CD4-positive, alpha-beta T cell (primary cell): ENCODE data around the gene RNF223. TPM values are rescaled to one million over a fixed set of nuclear protein-coding genes. Genes with fewer than 3 reads are reported as not detected.

Experiments used
- ATAC-seq: fragments of 200-7000 bp; cut with Tn5 transposase; one replicate; pipeline ENCODE4 v1.10.0; 2022; ENCODE audit warnings: mild to moderate bottlenecking; ENCODE audit not compliant: poor library complexity
- CTCF ChIA-PET: fragments of 350-600 bp; sonication (Branson Sonifier 250); formaldehyde crosslinking; loops from one replicate; lab custom pipeline; 2021; ENCODE audit warnings: antibody characterized with exemption, inconsistent platforms; lab: Charles Lee
- POLR2A ChIA-PET: fragments of 350-600 bp; sonication (Branson Sonifier 250); formaldehyde crosslinking; loops from one replicate; lab custom pipeline; 2021; ENCODE audit warnings: antibody characterized with exemption, inconsistent platforms; lab: Charles Lee
- DNase-seq, 14 experiments: peaks; one replicate each; pipeline ENCODE4 v3.0.0-alpha.2; 2013 to 2020; ENCODE audit warnings: mixed read lengths in 2 of 14
- H3K27ac ChIP-seq, 2 donors: one replicate each; pipeline versions ENCODE4 v1.5.1 to v1.7.0; 2013; ENCODE audit warnings: low read length in 2 of 2, low read depth in 1 of 2, mild to moderate bottlenecking in 1 of 2
- H3K27me3 ChIP-seq, 2 experiments: 1 replicate in 1 of 2; 2 replicates in 1 of 2; pipeline versions ENCODE4 v1.6.1 to v1.7.0; 2013; ENCODE audit warnings: low read length in 2 of 2, control low read depth in 1 of 2, mild to moderate bottlenecking in 1 of 2, moderate library complexity in 1 of 2; ENCODE audit not compliant: insufficient read depth in 2 of 2, control insufficient read depth in 1 of 2
- H3K36me3 ChIP-seq: one replicate; pipeline ENCODE4 v1.6.1; 2013; ENCODE audit warnings: low read length, control low read depth; ENCODE audit not compliant: insufficient read depth
- H3K4me1 ChIP-seq: one replicate; pipeline ENCODE4 v1.6.1; 2013; ENCODE audit warnings: low read length, control low read depth; ENCODE audit not compliant: insufficient read depth
- H3K4me3 ChIP-seq: one replicate; pipeline ENCODE4 v1.5.1; 2013; ENCODE audit warnings: mild to moderate bottlenecking, low read length, moderate library complexity
- H3K9me3 ChIP-seq, 2 experiments: 1 replicate in 1 of 2; 2 replicates in 1 of 2; pipeline versions ENCODE4 v1.6.1 to v1.7.0; 2013; ENCODE audit warnings: low read length in 2 of 2, mild to moderate bottlenecking in 2 of 2, control low read depth in 1 of 2, moderate library complexity in 1 of 2; ENCODE audit not compliant: control insufficient read depth in 1 of 2, insufficient read depth in 1 of 2
- H3K27ac Mint-ChIP-seq: one replicate; pipeline ENCODE4 v1.8.0; 2020; ENCODE audit warnings: mixed read lengths
- H3K27me3 Mint-ChIP-seq: one replicate; pipeline ENCODE4 v1.8.0; 2021; ENCODE audit warnings: mixed read lengths
- H3K36me3 Mint-ChIP-seq: one replicate; pipeline ENCODE4 v1.8.0; 2021; ENCODE audit warnings: low read depth, mixed read lengths
- H3K4me1 Mint-ChIP-seq: one replicate; pipeline ENCODE4 v1.8.0; 2021; ENCODE audit warnings: low read depth, mixed read lengths
- H3K4me3 Mint-ChIP-seq: one replicate; pipeline ENCODE4 v1.8.0; 2020; ENCODE audit warnings: mild to moderate bottlenecking, mixed read lengths
- H3K9me3 Mint-ChIP-seq: one replicate; pipeline ENCODE4 v1.8.0; 2020; ENCODE audit warnings: mixed read lengths
- intact Hi-C, 2 experiments: fragments of 100-400 bp; cut with DNase I in 1 of 2; cut with micrococcal nuclease in 1 of 2; formaldehyde crosslinking; loops; one replicate each; pipeline versions ENCODE4 v1.15.1 to v1.9.0; 2023 to 2025; cut with DNase I, micrococcal nuclease
- total RNA-seq, 174 experiments: library from RNA in 2 of 174; stranded (reverse) in 2 of 174; gene quantifications; one replicate each; pipeline ENCODE4 v1.2.3 and lab custom pipeline; 2021 to 2026
- TF ChIP-seq, protein P1 (sequence below): fragments of 200-600 bp; IDR thresholded peaks from one replicate; pipeline ENCODE4 v1.8.0; 2022; ENCODE audit warnings: antibody characterized with exemption, mild to moderate bottlenecking

RNF223 gene
- total RNA-seq, 2 experiments from 2014 or later: not detected

DNA sequence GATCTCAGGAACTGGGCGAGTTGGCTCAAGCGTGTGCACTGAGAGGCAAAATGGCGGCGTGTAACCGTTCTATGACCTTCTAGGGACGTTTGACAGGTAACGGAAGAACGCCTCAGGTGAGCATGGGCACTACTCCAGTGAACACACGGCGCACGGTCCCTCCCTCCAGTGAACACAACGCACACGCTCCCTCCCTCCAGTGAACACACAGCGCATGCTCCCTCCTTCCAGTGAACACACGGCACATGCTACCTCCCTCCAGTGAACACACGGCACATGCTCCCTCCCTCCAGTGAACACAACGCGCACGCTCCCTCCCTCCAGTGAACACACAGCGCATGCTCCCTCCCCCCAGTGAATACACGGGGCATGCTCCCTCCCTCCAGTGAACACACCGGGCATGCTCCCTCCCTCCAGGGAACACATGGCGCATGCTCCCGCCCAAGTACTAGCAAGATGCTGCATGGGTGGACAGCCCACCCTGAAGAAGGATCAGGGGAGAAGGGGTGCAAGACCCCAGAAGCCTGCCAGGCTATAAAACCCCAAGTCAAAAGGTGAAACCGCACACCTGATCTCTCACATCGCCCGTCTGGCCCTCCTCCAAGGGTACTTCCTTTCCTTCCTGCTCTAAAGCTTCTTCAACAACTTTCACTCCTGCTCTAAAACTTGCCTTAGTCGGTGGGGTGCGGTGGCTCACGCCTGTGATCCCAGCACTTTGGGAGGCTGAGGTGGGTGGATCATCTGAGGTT, 38.3 kb upstream of the RNF223 start:
- Mint-ChIP-seq H3K27ac (no peak overlapping the region), H3K4me3 (peak overlapping the region; percentile 56), H3K4me1 (peaks cover 19% of the 10 kb centered on the region), H3K9me3 (peaks cover 2% of the 10 kb centered on the region), H3K36me3 (peaks cover 4% of the 10 kb centered on the region), H3K27me3 (no peaks in the 10 kb centered on the region)
- TF ChIP-seq, protein P1, sequence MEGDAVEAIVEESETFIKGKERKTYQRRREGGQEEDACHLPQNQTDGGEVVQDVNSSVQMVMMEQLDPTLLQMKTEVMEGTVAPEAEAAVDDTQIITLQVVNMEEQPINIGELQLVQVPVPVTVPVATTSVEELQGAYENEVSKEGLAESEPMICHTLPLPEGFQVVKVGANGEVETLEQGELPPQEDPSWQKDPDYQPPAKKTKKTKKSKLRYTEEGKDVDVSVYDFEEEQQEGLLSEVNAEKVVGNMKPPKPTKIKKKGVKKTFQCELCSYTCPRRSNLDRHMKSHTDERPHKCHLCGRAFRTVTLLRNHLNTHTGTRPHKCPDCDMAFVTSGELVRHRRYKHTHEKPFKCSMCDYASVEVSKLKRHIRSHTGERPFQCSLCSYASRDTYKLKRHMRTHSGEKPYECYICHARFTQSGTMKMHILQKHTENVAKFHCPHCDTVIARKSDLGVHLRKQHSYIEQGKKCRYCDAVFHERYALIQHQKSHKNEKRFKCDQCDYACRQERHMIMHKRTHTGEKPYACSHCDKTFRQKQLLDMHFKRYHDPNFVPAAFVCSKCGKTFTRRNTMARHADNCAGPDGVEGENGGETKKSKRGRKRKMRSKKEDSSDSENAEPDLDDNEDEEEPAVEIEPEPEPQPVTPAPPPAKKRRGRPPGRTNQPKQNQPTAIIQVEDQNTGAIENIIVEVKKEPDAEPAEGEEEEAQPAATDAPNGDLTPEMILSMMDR: no peak
- intact Hi-C loops: loop anchor here in 1 of 2 experiments (5.0 kb wide), 1 partner anchor 75 kb away; no protein-coding TSS in a partner anchor
- peaks cover 5% of the 10 kb centered on the region for H3K36me3 ChIP-seq
- POLR2A ChIA-PET: no interaction called here
- peaks cover 7 to 24% of the 10 kb centered on the region in 2 experiments for H3K9me3 ChIP-seq
- CTCF ChIA-PET: interaction anchor here (0.7 kb wide), 1 partner anchor 38 kb away, joined by 3 read pairs; no protein-coding TSS in a partner anchor
- DNase-seq (peak in 1 of 14 experiments; percentile 14), ATAC-seq (no peak)
- no peaks in the 10 kb centered on the region for H3K27me3 ChIP-seq
- peaks cover 20% of the 10 kb centered on the region for H3K4me1 ChIP-seq
- H3K4me3 ChIP-seq: no peak overlapping the region
- H3K27ac ChIP-seq: no peak overlapping the region

DNA sequence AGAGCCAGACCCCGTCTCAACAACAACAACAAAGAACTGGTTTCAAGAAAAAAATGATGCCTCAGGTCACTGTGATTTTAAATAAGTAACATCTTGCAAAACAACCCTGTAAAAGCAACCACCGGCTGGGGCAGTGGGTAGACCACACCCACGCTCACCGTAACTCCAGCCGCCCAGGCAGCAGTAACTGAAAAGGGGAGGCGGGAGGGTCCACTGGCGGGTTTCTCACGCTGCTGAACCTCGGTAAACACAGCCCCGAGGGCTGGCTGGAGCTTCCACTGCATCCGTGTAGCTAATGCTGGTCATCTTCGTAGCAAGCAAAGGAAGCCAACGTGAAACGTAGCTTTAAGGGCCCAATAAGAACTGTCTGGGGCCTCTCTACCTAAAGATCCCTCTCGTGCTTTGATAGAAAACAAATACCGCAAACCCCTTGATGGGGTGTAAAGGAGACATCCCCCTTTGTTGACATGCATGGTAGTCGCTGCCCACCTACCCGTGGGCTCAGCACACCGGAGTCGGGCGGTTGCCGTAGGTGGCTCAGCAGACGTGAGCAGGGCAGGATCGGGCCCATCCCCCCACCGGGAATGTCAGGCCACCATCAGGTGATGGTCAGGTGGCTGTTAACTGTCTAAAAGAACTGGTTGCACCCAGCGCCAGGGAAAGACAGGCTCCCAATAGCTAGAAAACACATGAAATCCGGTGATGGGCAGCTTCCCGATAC, 37.6 kb upstream of the RNF223 start:
- peak overlapping the region; percentile 11 for H3K4me3 Mint-ChIP-seq
- peaks cover 2% of the 10 kb centered on the region for H3K9me3 Mint-ChIP-seq
- Histone ChIP-seq H3K27me3 (no peaks in the 10 kb centered on the region), H3K4me1 (peaks cover 14% of the 10 kb centered on the region), H3K9me3 (peaks cover 7 to 24% of the 10 kb centered on the region in 2 experiments), H3K27ac (no peak overlapping the region), H3K4me3 (no peak overlapping the region), H3K36me3 (peaks cover 5% of the 10 kb centered on the region)
- ATAC-seq (no peak), DNase-seq (peak in 1 of 14 experiments; percentile 19)
- H3K27me3 Mint-ChIP-seq: no peaks in the 10 kb centered on the region
- peaks cover 4% of the 10 kb centered on the region for H3K36me3 Mint-ChIP-seq
- no peak overlapping the region for H3K27ac Mint-ChIP-seq
- peaks cover 19% of the 10 kb centered on the region for H3K4me1 Mint-ChIP-seq
- TF ChIP-seq, protein P1: no peak
- POLR2A ChIA-PET: no interaction called here
- intact Hi-C loops: loop anchor here in 1 of 2 experiments (5.0 kb wide), 1 partner anchor 74 kb away; no protein-coding TSS in a partner anchor
- CTCF ChIA-PET: interaction anchor here (0.6 kb wide), 1 partner anchor 98 kb away, joined by 4 read pairs; the partner anchor contains the start of gene ISG15

DNA sequence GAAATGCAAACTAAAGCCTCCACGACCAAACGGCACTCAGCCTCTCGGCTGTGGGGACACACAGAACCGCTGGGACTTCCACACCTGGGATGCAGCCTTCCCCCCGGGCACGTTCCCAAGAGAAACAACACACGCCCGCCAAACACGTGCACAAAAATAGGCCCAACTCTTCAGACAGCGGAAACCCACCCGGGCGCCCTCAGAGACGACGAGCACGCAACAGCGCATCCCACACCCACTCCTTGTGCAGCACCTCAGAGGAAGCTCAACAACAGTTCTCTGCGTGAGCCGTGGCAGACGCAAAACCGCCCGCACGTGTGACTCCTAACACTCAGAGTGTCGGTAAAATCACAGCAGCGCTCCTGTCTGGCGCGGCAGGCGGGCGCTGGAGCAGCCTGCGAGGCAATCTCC, 36.5 kb upstream of the RNF223 start:
- Histone ChIP-seq H3K27me3 (no peaks in the 10 kb centered on the region), H3K4me1 (peaks cover 11% of the 10 kb centered on the region), H3K9me3 (peaks cover 7 to 24% of the 10 kb centered on the region in 2 experiments), H3K27ac (no peak overlapping the region), H3K36me3 (peaks cover 5% of the 10 kb centered on the region), H3K4me3 (no peak overlapping the region)
- Mint-ChIP-seq H3K36me3 (peaks cover 4% of the 10 kb centered on the region), H3K9me3 (peaks cover 2% of the 10 kb centered on the region), H3K4me3 (no peak overlapping the region), H3K27ac (no peak overlapping the region), H3K27me3 (no peaks in the 10 kb centered on the region), H3K4me1 (peaks cover 13% of the 10 kb centered on the region)
- intact Hi-C loops: loop anchor here in 1 of 2 experiments (5.0 kb wide), 1 partner anchor 73 kb away; no protein-coding TSS in a partner anchor
- ATAC-seq (no peak), DNase-seq (peak in 1 of 14 experiments; percentile 25)
- ChIA-PET CTCF (no interaction called here), POLR2A (no interaction called here)
- TF ChIP-seq, protein P1: no peak
